ENCODE measurements around the gene CCDC30.
A peak's percentile ranks its signal among the peaks of the same experiment; 100 is the strongest.

Gene CCDC30

GRCh38 chr1:42462828-42463763, at the start of gene CCDC30:
CCDC30 (plus strand) TSS chr1:42463286; CDS start chr1:42480552, 17,266 bp downstream.
- TF ChIP-seq CEBPB (IDR thresholded peaks at IDR 0.05) (no peak), RAD21 (IDR thresholded peaks at IDR 0.05; ENCODE audit: low read depth) (no peak), MAX (IDR thresholded peaks at IDR 0.05) (peak; percentile 68), TCF12 (IDR thresholded peaks at IDR 0.05; ENCODE audit: low read depth) (peak; percentile 39; the same call in 1 of the 2 replicates), TAF1 (IDR thresholded peaks at IDR 0.05; ENCODE audit: low read depth) (0 out of 2 replicates have a peak, but pooled peaks have one; percentile 36), YY1 (IDR thresholded peaks at IDR 0.05; ENCODE audit: low read depth) (peak; percentile 70; the same call in 1 of the 2 replicates), REST (IDR thresholded peaks at IDR 0.05; ENCODE audit: low read depth) (no peak), ZBTB7A (IDR thresholded peaks at IDR 0.05; ENCODE audit: low read depth) (peak; percentile 74; the same call in 1 of the 2 replicates), FOXM1 (IDR thresholded peaks at IDR 0.05; ENCODE audit: borderline replicate concordance, low read depth) (peak; percentile 30; the same call in 1 of the 2 replicates), EGR1 (IDR thresholded peaks at IDR 0.05) (no peak), NFIC (IDR thresholded peaks at IDR 0.05) (no peak), USF1 (IDR thresholded peaks at IDR 0.05) (no peak), EP300 (IDR thresholded peaks at IDR 0.05; ENCODE audit: borderline replicate concordance) (no peak; the same call in 1 of the 2 replicates), CREB1 (IDR thresholded peaks at IDR 0.05; ENCODE audit: low read depth) (peak; percentile 31; the same call in 1 of the 2 replicates), TEAD4 (IDR thresholded peaks at IDR 0.05) (peak; percentile 29; the same call in 1 of the 2 replicates)

- no peak for TF ChIP-seq CREB1 (IDR thresholded peaks at IDR 0.05; ENCODE audit: low read depth)
- no peak for TF ChIP-seq YY1 (IDR thresholded peaks at IDR 0.05; ENCODE audit: low read depth)
- TF ChIP-seq CEBPB (IDR thresholded peaks at IDR 0.05), result no peak
- no peak for TF ChIP-seq ZBTB7A (IDR thresholded peaks at IDR 0.05; ENCODE audit: low read depth)
- no peak for TF ChIP-seq EP300 (IDR thresholded peaks at IDR 0.05; ENCODE audit: borderline replicate concordance)
- no peak for TF ChIP-seq EGR1 (IDR thresholded peaks at IDR 0.05)
- TF ChIP-seq TAF1 (IDR thresholded peaks at IDR 0.05; ENCODE audit: low read depth), result no peak
- TF ChIP-seq RAD21 (IDR thresholded peaks at IDR 0.05; ENCODE audit: low read depth), result no peak
- TF ChIP-seq NFIC (IDR thresholded peaks at IDR 0.05), result no peak
- TF ChIP-seq USF1 (IDR thresholded peaks at IDR 0.05), result no peak
- TF ChIP-seq MAX (IDR thresholded peaks at IDR 0.05), result no peak
- no peak for TF ChIP-seq REST (IDR thresholded peaks at IDR 0.05; ENCODE audit: low read depth)
- TF ChIP-seq TEAD4 (IDR thresholded peaks at IDR 0.05), result no peak
- TF ChIP-seq TCF12 (IDR thresholded peaks at IDR 0.05; ENCODE audit: low read depth), result no peak
- no peak for TF ChIP-seq FOXM1 (IDR thresholded peaks at IDR 0.05; ENCODE audit: borderline replicate concordance, low read depth)
Measured at GRCh38 chr1:42414551-42415496, 48.3 kb upstream of the CCDC30 start.

- no peak for TF ChIP-seq USF1 (IDR thresholded peaks at IDR 0.05)
- no peak for TF ChIP-seq YY1 (IDR thresholded peaks at IDR 0.05; ENCODE audit: low read depth)
- no peak for TF ChIP-seq TCF12 (IDR thresholded peaks at IDR 0.05; ENCODE audit: low read depth)
- TF ChIP-seq MAX (IDR thresholded peaks at IDR 0.05), result no peak
- no peak for TF ChIP-seq REST (IDR thresholded peaks at IDR 0.05; ENCODE audit: low read depth)
- no peak for TF ChIP-seq EGR1 (IDR thresholded peaks at IDR 0.05)
- TF ChIP-seq TAF1 (IDR thresholded peaks at IDR 0.05; ENCODE audit: low read depth), result no peak
- TF ChIP-seq RAD21 (IDR thresholded peaks at IDR 0.05; ENCODE audit: low read depth), result no peak
- TF ChIP-seq EP300 (IDR thresholded peaks at IDR 0.05; ENCODE audit: borderline replicate concordance), result no peak
- TF ChIP-seq CEBPB (IDR thresholded peaks at IDR 0.05), result no peak
Measured at GRCh38 chr1:42417166-42417565, 45.9 kb upstream of the CCDC30 start.

All from Ishikawa (cell line).